SK-N-SH (cell line): Measurements from ENCODE around the gene NPIPA5. TPM values are rescaled to one million over a fixed set of nuclear protein-coding genes. Genes with fewer than 3 reads are reported as not detected.

Source experiments
- CTCF ChIA-PET: fragments of 300-600, 350-600 bp; formaldehyde crosslinking; extraction: SDS; loops from one replicate; lab custom pipeline; 2021; lab: Yijun Ruan, JAX
- POLR2A ChIA-PET: fragments of 350-600 bp; sonication (Branson Sonifier 250); formaldehyde crosslinking; extraction: SDS; loops from one replicate; lab custom pipeline; 2020; ENCODE audit warnings: antibody characterized with exemption, inconsistent platforms; lab: Yijun Ruan, JAX
- DNase-seq: peaks from one replicate; pipeline ENCODE4 v3.0.0; 2012
- H2AFZ ChIP-seq: fragments of 200-600 bp; sonication (generic); 2 replicates; pipeline ENCODE4 v1.8.1; 2016; ENCODE audit warnings: antibody characterized with exemption, mild to moderate bottlenecking, low read depth
- H3F3A ChIP-seq: fragments of 200-600 bp; sonication (generic); replicated peaks from 2 replicates; pipeline ENCODE3; 2016; ENCODE audit warnings: antibody characterized with exemption, mild to moderate bottlenecking; ENCODE audit not compliant: insufficient read depth
- H3K27ac ChIP-seq, 2 experiments: fragments of 200-500 bp in 1 of 2; fragments of 200-600 bp in 1 of 2; sonication (Bioruptor generic) in 1 of 2; sonication (generic), shearing (Covaris generic) in 1 of 2; 2 replicates each; pipeline versions ENCODE4 v1.5.1 to v1.6.1; 2014 to 2016; ENCODE audit warnings: low read depth in 2 of 2, inconsistent platforms in 1 of 2, low read length in 1 of 2, mild to moderate bottlenecking in 1 of 2, mixed read lengths in 1 of 2
- H3K27me3 ChIP-seq: fragments of 200-600 bp; sonication (generic), shearing (Covaris generic); 2 replicates; pipeline ENCODE4 v1.6.1; 2016; ENCODE audit warnings: mixed run types; ENCODE audit not compliant: insufficient read depth
- H3K36me3 ChIP-seq, 2 experiments: fragments of 200-500 bp in 1 of 2; fragments of 200-600 bp in 1 of 2; sonication (Bioruptor generic) in 1 of 2; sonication (generic) in 1 of 2; replicated peaks in 1 of 2; 2 replicates each; pipeline versions ENCODE3 to v1.5.1; 2014 to 2016; ENCODE audit warnings: low read length in 1 of 2, mild to moderate bottlenecking in 1 of 2; ENCODE audit not compliant: insufficient read depth in 2 of 2, control insufficient read depth in 1 of 2
- H3K4me1 ChIP-seq, 2 experiments: fragments of 200-500 bp in 1 of 2; fragments of 200-600 bp in 1 of 2; sonication (Bioruptor generic) in 1 of 2; sonication (generic), shearing (Covaris generic) in 1 of 2; 2 replicates each; pipeline versions ENCODE4 v1.5.1 to v1.6.1; 2014 to 2016; ENCODE audit warnings: low read depth in 1 of 2, low read length in 1 of 2, mixed run types in 1 of 2; ENCODE audit not compliant: insufficient read depth in 2 of 2, control insufficient read depth in 1 of 2
- H3K4me2 ChIP-seq: fragments of 200-600 bp; sonication (generic), shearing (Covaris generic); 2 replicates; pipeline ENCODE4 v1.6.1; 2017; ENCODE audit warnings: mixed run types
- H3K4me3 ChIP-seq, 2 experiments: fragments of 200-500 bp in 1 of 2; fragments of 200-600 bp in 1 of 2; sonication (Bioruptor generic) in 1 of 2; sonication (generic), shearing (Covaris generic) in 1 of 2; 2 replicates each; pipeline versions ENCODE4 v1.5.1 to v1.8.1; 2014 to 2016; ENCODE audit warnings: low read depth in 2 of 2, inconsistent platforms in 1 of 2, low read length in 1 of 2, mild to moderate bottlenecking in 1 of 2, mixed read lengths in 1 of 2, moderate library complexity in 1 of 2
- H3K79me2 ChIP-seq: fragments of 200-600 bp; sonication (generic); 2 replicates; pipeline ENCODE4 v1.8.1; 2017; ENCODE audit warnings: mild to moderate bottlenecking; ENCODE audit not compliant: insufficient read depth
- H3K9ac ChIP-seq: fragments of 200-600 bp; sonication (generic); 2 replicates; pipeline ENCODE4 v1.6.1; 2017; ENCODE audit warnings: mixed run types
- H3K9me2 ChIP-seq: fragments of 200-600 bp; sonication (generic); 2 replicates; pipeline ENCODE4 v1.6.1; 2017; ENCODE audit warnings: mixed run types
- H3K9me3 ChIP-seq: fragments of 200-600 bp; sonication (generic); 2 replicates; pipeline ENCODE4 v1.6.1; 2017; ENCODE audit warnings: mixed run types, mild to moderate bottlenecking, moderate library complexity
- H4K20me1 ChIP-seq: fragments of 200-600 bp; sonication (generic); 2 replicates; pipeline ENCODE4 v1.6.1; 2017; ENCODE audit warnings: mild to moderate bottlenecking, mixed run types; ENCODE audit not compliant: insufficient read depth
- CHD2 ChIP-seq: fragments of 150-350 bp; IDR thresholded peaks from 2 replicates; pipeline ENCODE4 v1.6.1; 2018; ENCODE audit warnings: low read length; ENCODE audit not compliant: partially characterized antibody
- ELF1 ChIP-seq: IDR thresholded peaks from 2 replicates; pipeline ENCODE4 v1.4.0; 2012
- EP300 ChIP-seq, 2 experiments: IDR thresholded peaks; 2 replicates each; pipeline versions ENCODE4 v1.4.0 to v1.6.1; 2012; ENCODE audit warnings: borderline replicate concordance in 1 of 2, low read depth in 1 of 2, low read length in 1 of 2
- EZH2phosphoT487 ChIP-seq: fragments of 200-600 bp; sonication (generic); IDR thresholded peaks from 2 replicates; pipeline ENCODE4 v1.6.1; 2017; ENCODE audit warnings: low read depth, mixed run types, mild to moderate bottlenecking, antibody characterized with exemption, moderate library complexity, borderline replicate concordance
- FOXJ3 ChIP-seq: sonication (generic); formaldehyde crosslinking; IDR thresholded peaks from 2 replicates; pipeline ENCODE4 v1.5.1; 2020; ENCODE audit warnings: mild to moderate bottlenecking, missing genetic modification reagents
- FOXM1 ChIP-seq: IDR thresholded peaks from 2 replicates; pipeline ENCODE4 v1.4.0; 2012; ENCODE audit warnings: low read depth, mild to moderate bottlenecking
- JUND ChIP-seq: IDR thresholded peaks from 2 replicates; pipeline ENCODE4 v1.4.0; 2012
- MXI1 ChIP-seq: IDR thresholded peaks from 2 replicates; pipeline ENCODE4 v1.6.1; 2012; ENCODE audit warnings: mild to moderate bottlenecking, low read depth, low read length, improper control_type of control experiment
- NFIC ChIP-seq: IDR thresholded peaks from 2 replicates; pipeline ENCODE4 v1.4.0; 2012; ENCODE audit warnings: borderline replicate concordance
- NRF1 ChIP-seq: IDR thresholded peaks from 2 replicates; pipeline ENCODE4 v1.6.1; 2012; ENCODE audit warnings: low read depth, mild to moderate bottlenecking, low read length
- PBX3 ChIP-seq: IDR thresholded peaks from 2 replicates; pipeline ENCODE4; 2012
- POLR2AphosphoS5 ChIP-seq: IDR thresholded peaks from 2 replicates; pipeline ENCODE4 v1.6.1; 2012; ENCODE audit warnings: low read depth, low read length
- RAD21 ChIP-seq: IDR thresholded peaks from 2 replicates; pipeline ENCODE4 v1.6.1; 2012; ENCODE audit warnings: mild to moderate bottlenecking, low read length
- RCOR1 ChIP-seq: fragments of 150-350 bp; IDR thresholded peaks from 2 replicates; pipeline ENCODE4 v1.6.1; 2017; ENCODE audit warnings: antibody characterized with exemption, low read length
- RFX5 ChIP-seq: IDR thresholded peaks from 2 replicates; pipeline ENCODE4 v1.6.1; 2012; ENCODE audit warnings: mild to moderate bottlenecking, improper control_type of control experiment, low read length
- RXRA ChIP-seq: IDR thresholded peaks from 2 replicates; pipeline ENCODE4 v1.4.0; 2012; ENCODE audit warnings: low read depth, mild to moderate bottlenecking, borderline replicate concordance
- SIN3A ChIP-seq: IDR thresholded peaks from 2 replicates; pipeline ENCODE4 v1.6.1; 2012; ENCODE audit warnings: low read depth, mild to moderate bottlenecking, low read length, moderate library complexity, borderline replicate concordance
- SMC3 ChIP-seq: IDR thresholded peaks from 2 replicates; pipeline ENCODE4 v1.6.1; 2012; ENCODE audit warnings: low read depth, low read length, improper control_type of control experiment
- TAF1 ChIP-seq: IDR thresholded peaks from 2 replicates; pipeline ENCODE4 v1.6.1; 2012; ENCODE audit warnings: low read depth, mild to moderate bottlenecking, low read length, moderate library complexity, borderline replicate concordance
- TCF12 ChIP-seq: IDR thresholded peaks from 2 replicates; pipeline ENCODE4 v1.4.0; 2012
- USF2 ChIP-seq: fragments of 150-350 bp; IDR thresholded peaks from 2 replicates; pipeline ENCODE4 v1.6.1; 2017; ENCODE audit warnings: antibody characterized with exemption, low read length, low read depth, borderline replicate concordance
- YY1 ChIP-seq: IDR thresholded peaks from 2 replicates; pipeline ENCODE4 v1.4.0; 2012; ENCODE audit warnings: low read depth, mild to moderate bottlenecking
- ZBTB33 ChIP-seq: IDR thresholded peaks from 2 replicates; pipeline ENCODE4 v1.4.0; 2012; ENCODE audit warnings: low read depth, borderline replicate concordance
- WGBS: methylation state at CpG from one replicate; pipeline ENCODE4 v1.1.6; 2017; ENCODE audit warnings: low lambda C conversion rate; 5-methylcytosine and 5-hydroxymethylcytosine counted together
- polyA plus RNA-seq, 3 experiments: library from polyadenylated mRNA; depleted of rRNA; stranded (reverse); fragments of >200 nt; gene quantifications; 2 replicates each; pipeline ENCODE4 v1.2.3, GENCODE V29; 2012

The NPIPA5 gene
- polyA plus RNA-seq, 1 of the 3 experiments (the other 2 are of a cell fraction) = 0.46 TPM

- Histone ChIP-seq H3K27me3 (no peaks in the 10 kb centered on the region; the same call in 1 of the 2 replicates), H2AFZ (no peak overlapping the region), H3K9me3 (no peaks in the 10 kb centered on the region), H4K20me1 (no peaks in the 10 kb centered on the region), H3F3A (peaks cover 3% of the 10 kb centered on the region), H3K9ac (no peak overlapping the region), H3K79me2 (no peaks in the 10 kb centered on the region), H3K4me1 (no peaks in the 10 kb centered on the region), H3K4me2 (no peak overlapping the region), H3K27ac (no peak overlapping the region), H3K4me3 (no peak overlapping the region), H3K9me2 (no peaks in the 10 kb centered on the region), H3K36me3 (no peaks in the 10 kb centered on the region)
- 89% methylated on average over 6 of the region's 6 CpGs for WGBS
- POLR2A ChIA-PET = no interaction called here
- no peak for DNase-seq
- CTCF ChIA-PET = interaction anchor here (1.2 to 6.6 kb wide), 3 partner anchors 114 to 133 kb away, joined by 3 to 62 read pairs (median 3); no protein-coding TSS in a partner anchor
- no peak for TF ChIP-seq MXI1
- TF ChIP-seq FOXJ3 (CRISPR knock-in tag) = no peak
- no peak for TF ChIP-seq YY1
- no peak for TF ChIP-seq TCF12
- TF ChIP-seq FOXM1 = no peak
- no peak for TF ChIP-seq SIN3A
- no peak for TF ChIP-seq RAD21
- no peak for TF ChIP-seq POLR2AphosphoS5
- TF ChIP-seq ELF1 = no peak
- no peak for TF ChIP-seq EP300 (IDR thresholded peaks at IDR 0.05; ENCODE audit: borderline replicate concordance in 1 of 2, low read depth in 1 of 2, low read length in 1 of 2)
- TF ChIP-seq RXRA = no peak
- no peak for TF ChIP-seq SMC3
- no peak for TF ChIP-seq EZH2phosphoT487
- TF ChIP-seq NRF1 = no peak
- TF ChIP-seq RFX5 = no peak
- TF ChIP-seq CHD2 = no peak
These were observed 47.8 kb upstream of the NPIPA5 start for GRCh38 chr16:15425861-15426260.

GRCh38 chr16:15422222-15422621, 44.1 kb upstream of the NPIPA5 start:
- H3K9ac ChIP-seq = no peak overlapping the region

More at GRCh38 chr16:15422222-15422621, 44.1 kb upstream of the NPIPA5 start:
- TF ChIP-seq NFIC (no peak), SMC3 (no peak), PBX3 (no peak), USF2 (no peak), CHD2 (no peak), TCF12 (no peak), ZBTB33 (no peak), FOXJ3 (CRISPR knock-in tag) (no peak), JUND (no peak), TAF1 (no peak), RCOR1 (no peak)
- no peak overlapping the region for H3K4me2 ChIP-seq
- H3K79me2 ChIP-seq = no peaks in the 10 kb centered on the region
- no peaks in the 10 kb centered on the region for H3F3A ChIP-seq
- H3K27ac ChIP-seq = no peak overlapping the region
- POLR2A ChIA-PET = no interaction called here
- CTCF ChIA-PET = interaction anchor here (2.0 kb wide), 1 partner anchor 129 kb away, joined by 5 read pairs; no protein-coding TSS in a partner anchor
- no peaks in the 10 kb centered on the region for H4K20me1 ChIP-seq
- DNase-seq = no peak
- no peaks in the 10 kb centered on the region; the same call in 1 of the 2 replicates for H3K27me3 ChIP-seq
- no peaks in the 10 kb centered on the region for H3K9me3 ChIP-seq
- no peak overlapping the region for H3K4me3 ChIP-seq
- WGBS = 78% methylated on average over 8 of the region's 8 CpGs
- H3K36me3 ChIP-seq = no peaks in the 10 kb centered on the region
- no peaks in the 10 kb centered on the region for H3K4me1 ChIP-seq
- no peaks in the 10 kb centered on the region for H3K9me2 ChIP-seq
- H2AFZ ChIP-seq = no peak overlapping the region
